ENCODE results near the gene PES1.
"Not testable (repeated sequence)": the region's sequence is repeated elsewhere in the genome, so short reads cannot be mapped to it uniquely, and the experiment has no call there.

The PES1 gene

GRCh38 chr22:30574997-30575671 lies 16.6 kb downstream of the PES1 start:
- Histone ChIP-seq H3K27ac (ENCODE audit: low read depth, low read length) (peak overlapping the region; percentile 41; the same call in 1 of the 2 replicates), H3K36me3 (ENCODE audit: insufficient read depth, low read length) (no peaks in the 10 kb centered on the region), H3K79me2 (ENCODE audit: control insufficient read depth, insufficient read depth, low read length, unreplicated experiment) (no peaks in the 10 kb centered on the region), H3K4me3 (ENCODE audit: low read depth, low read length) (no peak overlapping the region), H3K27me3 (ENCODE audit: insufficient read depth, low read length) (no peaks in the 10 kb centered on the region), H3K4me1 (ENCODE audit: control insufficient read depth, insufficient read depth, low read length, unreplicated experiment) (peaks cover 3% of the 10 kb centered on the region), H2AFZ (ENCODE audit: low read length, unreplicated experiment) (no peak overlapping the region)

- Histone ChIP-seq H3K27ac (ENCODE audit: low read depth, low read length) (peak within 1 kb of the TSS; percentile 41; the same call in 1 of the 2 replicates), H3K4me3 (ENCODE audit: low read depth, low read length) (no peak within 1 kb of the TSS), H2AFZ (ENCODE audit: low read length, unreplicated experiment) (no peak within 1 kb of the TSS), H3K36me3 (ENCODE audit: insufficient read depth, low read length) (no peaks in the 10 kb centered on the region), H3K27me3 (ENCODE audit: insufficient read depth, low read length) (no peaks in the 10 kb centered on the region), H3K79me2 (ENCODE audit: control insufficient read depth, insufficient read depth, low read length, unreplicated experiment) (no peaks in the 10 kb centered on the region), H3K4me1 (ENCODE audit: control insufficient read depth, insufficient read depth, low read length, unreplicated experiment) (peaks cover 3% of the 10 kb centered on the region)
Measured at GRCh38 chr22:30574095-30574981, 17.4 kb downstream of the PES1 start, which contains the start of gene GAL3ST1. TSS of gene GAL3ST1 (minus strand) at chr22:30574665. CDS start at chr22:30557392, 17,273 bp downstream.

- H3K4me1 ChIP-seq (ENCODE audit: control insufficient read depth, insufficient read depth, low read length, unreplicated experiment) = peaks cover 3% of the 10 kb centered on the region
- H2AFZ ChIP-seq (ENCODE audit: low read length, unreplicated experiment) = no peak overlapping the region
- H3K4me3 ChIP-seq (ENCODE audit: low read depth, low read length) = no peak overlapping the region
- no peaks in the 10 kb centered on the region for H3K27me3 ChIP-seq (ENCODE audit: insufficient read depth, low read length)
- no peaks in the 10 kb centered on the region for H3K36me3 ChIP-seq (ENCODE audit: insufficient read depth, low read length)
- no peaks in the 10 kb centered on the region for H3K79me2 ChIP-seq (ENCODE audit: control insufficient read depth, insufficient read depth, low read length, unreplicated experiment)
- H3K27ac ChIP-seq (ENCODE audit: low read depth, low read length) = no peak overlapping the region
Measured at GRCh38 chr22:30573594-30574094, 18.1 kb downstream of the PES1 start.

- Histone ChIP-seq H2AFZ (ENCODE audit: low read length, unreplicated experiment) (no peak overlapping the region), H3K36me3 (ENCODE audit: insufficient read depth, low read length) (no peaks in the 10 kb centered on the region), H3K27me3 (ENCODE audit: insufficient read depth, low read length) (no peaks in the 10 kb centered on the region), H3K27ac (ENCODE audit: low read depth, low read length) (no peak overlapping the region), H3K4me1 (ENCODE audit: control insufficient read depth, insufficient read depth, low read length, unreplicated experiment) (peaks cover 3% of the 10 kb centered on the region), H3K4me3 (ENCODE audit: low read depth, low read length) (no peak overlapping the region), H3K79me2 (ENCODE audit: control insufficient read depth, insufficient read depth, low read length, unreplicated experiment) (no peaks in the 10 kb centered on the region)
Measured at GRCh38 chr22:30572840-30573593, 18.7 kb downstream of the PES1 start.

- peaks cover 3% of the 10 kb centered on the region for H3K4me1 ChIP-seq (ENCODE audit: control insufficient read depth, insufficient read depth, low read length, unreplicated experiment)
- no peak overlapping the region for H3K4me3 ChIP-seq (ENCODE audit: low read depth, low read length)
- H3K27ac ChIP-seq (ENCODE audit: low read depth, low read length) = no peak overlapping the region
- no peaks in the 10 kb centered on the region for H3K27me3 ChIP-seq (ENCODE audit: insufficient read depth, low read length)
- H2AFZ ChIP-seq (ENCODE audit: low read length, unreplicated experiment) = no peak overlapping the region
- no peaks in the 10 kb centered on the region for H3K36me3 ChIP-seq (ENCODE audit: insufficient read depth, low read length)
- no peaks in the 10 kb centered on the region for H3K79me2 ChIP-seq (ENCODE audit: control insufficient read depth, insufficient read depth, low read length, unreplicated experiment)
Measured at GRCh38 chr22:30572210-30572609, 19.5 kb downstream of the PES1 start.

GRCh38 chr22:30569674-30570202 lies 22.0 kb downstream of the PES1 start:
- Histone ChIP-seq H3K4me3 (ENCODE audit: low read depth, low read length) (no peak overlapping the region), H3K79me2 (ENCODE audit: control insufficient read depth, insufficient read depth, low read length, unreplicated experiment) (no peaks in the 10 kb centered on the region), H3K27ac (ENCODE audit: low read depth, low read length) (no peak overlapping the region), H2AFZ (ENCODE audit: low read length, unreplicated experiment) (no peak overlapping the region), H3K36me3 (ENCODE audit: insufficient read depth, low read length) (no peaks in the 10 kb centered on the region), H3K27me3 (ENCODE audit: insufficient read depth, low read length) (no peaks in the 10 kb centered on the region), H3K4me1 (ENCODE audit: control insufficient read depth, insufficient read depth, low read length, unreplicated experiment) (no peaks in the 10 kb centered on the region)

GRCh38 chr22:30568137-30568805 lies 23.4 kb downstream of the PES1 start:
- no peak overlapping the region for H3K27ac ChIP-seq (ENCODE audit: low read depth, low read length)
- no peak overlapping the region for H3K4me3 ChIP-seq (ENCODE audit: low read depth, low read length)
- H3K27me3 ChIP-seq (ENCODE audit: insufficient read depth, low read length) = no peaks in the 10 kb centered on the region
- no peaks in the 10 kb centered on the region for H3K79me2 ChIP-seq (ENCODE audit: control insufficient read depth, insufficient read depth, low read length, unreplicated experiment)
- no peaks in the 10 kb centered on the region for H3K4me1 ChIP-seq (ENCODE audit: control insufficient read depth, insufficient read depth, low read length, unreplicated experiment)
- H3K36me3 ChIP-seq (ENCODE audit: insufficient read depth, low read length) = no peaks in the 10 kb centered on the region
- no peak overlapping the region for H2AFZ ChIP-seq (ENCODE audit: low read length, unreplicated experiment)

GRCh38 chr22:30567277-30567676 lies 24.4 kb downstream of the PES1 start:
- H3K27me3 ChIP-seq (ENCODE audit: insufficient read depth, low read length); H3K27ac ChIP-seq (ENCODE audit: low read depth, low read length); H3K4me1 ChIP-seq (ENCODE audit: control insufficient read depth, insufficient read depth, low read length, unreplicated experiment); H3K4me3 ChIP-seq (ENCODE audit: low read depth, low read length); H3K36me3 ChIP-seq (ENCODE audit: insufficient read depth, low read length); H2AFZ ChIP-seq (ENCODE audit: low read length, unreplicated experiment); H3K79me2 ChIP-seq (ENCODE audit: control insufficient read depth, insufficient read depth, low read length, unreplicated experiment): not testable (repeated sequence)

- H3K36me3 ChIP-seq (ENCODE audit: insufficient read depth, low read length) = no peaks in the 10 kb centered on the region
- no peak overlapping the region for H2AFZ ChIP-seq (ENCODE audit: low read length, unreplicated experiment)
- H3K79me2 ChIP-seq (ENCODE audit: control insufficient read depth, insufficient read depth, low read length, unreplicated experiment) = no peaks in the 10 kb centered on the region
- no peak overlapping the region for H3K4me3 ChIP-seq (ENCODE audit: low read depth, low read length)
- H3K4me1 ChIP-seq (ENCODE audit: control insufficient read depth, insufficient read depth, low read length, unreplicated experiment) = no peaks in the 10 kb centered on the region
- no peaks in the 10 kb centered on the region for H3K27me3 ChIP-seq (ENCODE audit: insufficient read depth, low read length)
- H3K27ac ChIP-seq (ENCODE audit: low read depth, low read length) = no peak overlapping the region
Measured at GRCh38 chr22:30566125-30566524, 25.6 kb downstream of the PES1 start.

- Histone ChIP-seq H2AFZ (ENCODE audit: low read length, unreplicated experiment) (no peak overlapping the region), H3K4me1 (ENCODE audit: control insufficient read depth, insufficient read depth, low read length, unreplicated experiment) (no peaks in the 10 kb centered on the region), H3K27ac (ENCODE audit: low read depth, low read length) (no peak overlapping the region), H3K27me3 (ENCODE audit: insufficient read depth, low read length) (no peaks in the 10 kb centered on the region), H3K79me2 (ENCODE audit: control insufficient read depth, insufficient read depth, low read length, unreplicated experiment) (no peaks in the 10 kb centered on the region), H3K36me3 (ENCODE audit: insufficient read depth, low read length) (no peaks in the 10 kb centered on the region), H3K4me3 (ENCODE audit: low read depth, low read length) (no peak overlapping the region)
Measured at GRCh38 chr22:30565341-30565740, 26.4 kb downstream of the PES1 start.
